DND-41 (cell line): ENCODE results near the gene UTRN.

ENCODE experiments used
- ATAC-seq: fragments of 200-7000 bp; cut with Tn5 transposase; 3 replicates; pipeline ENCODE4 v1.9.1; 2021; ENCODE audit warnings: low read depth; ENCODE audit not compliant: insufficient read depth
- DNase-seq: peaks from one replicate; pipeline ENCODE4 v3.0.0-alpha.2; 2020
- H2AFZ ChIP-seq: 2 replicates; pipeline ENCODE4 v1.6.0; 2012; ENCODE audit warnings: low read depth, low read length
- H3K27ac ChIP-seq: 2 replicates; pipeline ENCODE4 v1.5.1; 2012; ENCODE audit warnings: low read length, inconsistent platforms
- H3K27me3 ChIP-seq: fragments of 200-600 bp; sonication (generic); 2 replicates; pipeline ENCODE4 v1.6.0; 2012; ENCODE audit warnings: low read length, mild to moderate bottlenecking, inconsistent platforms; ENCODE audit not compliant: insufficient read depth, poor library complexity
- H3K36me3 ChIP-seq: 2 replicates; pipeline ENCODE4 v1.5.1; 2012; ENCODE audit warnings: low read length, inconsistent platforms; ENCODE audit not compliant: insufficient read depth
- H3K4me1 ChIP-seq: 2 replicates; pipeline ENCODE4 v1.5.1; 2012; ENCODE audit warnings: mild to moderate bottlenecking, low read length; ENCODE audit not compliant: insufficient read depth
- H3K4me2 ChIP-seq: 2 replicates; pipeline ENCODE4 v1.6.0; 2012; ENCODE audit warnings: mild to moderate bottlenecking, moderate library complexity, low read length, inconsistent platforms; ENCODE audit not compliant: insufficient read depth
- H3K4me3 ChIP-seq, 2 experiments: fragments of 200-600 bp in 1 of 2; shearing (Covaris generic) in 1 of 2; 2 replicates each; pipeline ENCODE4 v1.5.1; 2012 to 2016; ENCODE audit warnings: inconsistent platforms in 2 of 2, low read length in 2 of 2, mild to moderate bottlenecking in 2 of 2, low read depth in 1 of 2, moderate library complexity in 1 of 2
- H3K79me2 ChIP-seq: 2 replicates; pipeline ENCODE4 v1.6.0; 2012; ENCODE audit warnings: low read length, inconsistent platforms; ENCODE audit not compliant: insufficient read depth
- H3K9ac ChIP-seq: 2 replicates; pipeline ENCODE4 v1.6.0; 2012; ENCODE audit warnings: low read depth, mild to moderate bottlenecking, inconsistent platforms, low read length, moderate library complexity
- H3K9me3 ChIP-seq: 2 replicates; pipeline ENCODE4 v1.5.1; 2012; ENCODE audit warnings: low read length, moderate library complexity, mild to moderate bottlenecking, inconsistent platforms; ENCODE audit not compliant: insufficient read depth, severe bottlenecking
- H4K20me1 ChIP-seq: 2 replicates; pipeline ENCODE4 v1.6.0; 2012; ENCODE audit warnings: low read length; ENCODE audit not compliant: insufficient read depth
- EZH2 ChIP-seq: IDR thresholded peaks from 3 replicates; pipeline ENCODE4 v1.6.1; 2012; ENCODE audit warnings: borderline replicate concordance, low read depth, mild to moderate bottlenecking, moderate library complexity, low read length, inconsistent platforms; ENCODE audit not compliant: severe bottlenecking
- TF ChIP-seq, protein P1 (sequence below): IDR thresholded peaks from 2 replicates; pipeline ENCODE4 v1.5.1; 2012; ENCODE audit warnings: borderline replicate concordance, low read length, moderate library complexity, mild to moderate bottlenecking; ENCODE audit not compliant: poor library complexity, severe bottlenecking; ENCODE audit errors: extremely low read depth

Gene UTRN

GRCh38 chr6:144248003-144248402, 37.1 kb upstream of the UTRN start:
- Histone ChIP-seq H3K27me3 (no peaks in the 10 kb centered on the region), H3K4me1 (no peaks in the 10 kb centered on the region), H3K27ac (no peak overlapping the region), H3K4me2 (no peak overlapping the region), H2AFZ (no peak overlapping the region), H3K79me2 (no peaks in the 10 kb centered on the region), H3K9me3 (no peaks in the 10 kb centered on the region), H4K20me1 (no peaks in the 10 kb centered on the region), H3K36me3 (no peaks in the 10 kb centered on the region), H3K9ac (no peak overlapping the region), H3K4me3 (no peak overlapping the region)
- TF ChIP-seq EZH2, result no peak
- TF ChIP-seq, protein P1, sequence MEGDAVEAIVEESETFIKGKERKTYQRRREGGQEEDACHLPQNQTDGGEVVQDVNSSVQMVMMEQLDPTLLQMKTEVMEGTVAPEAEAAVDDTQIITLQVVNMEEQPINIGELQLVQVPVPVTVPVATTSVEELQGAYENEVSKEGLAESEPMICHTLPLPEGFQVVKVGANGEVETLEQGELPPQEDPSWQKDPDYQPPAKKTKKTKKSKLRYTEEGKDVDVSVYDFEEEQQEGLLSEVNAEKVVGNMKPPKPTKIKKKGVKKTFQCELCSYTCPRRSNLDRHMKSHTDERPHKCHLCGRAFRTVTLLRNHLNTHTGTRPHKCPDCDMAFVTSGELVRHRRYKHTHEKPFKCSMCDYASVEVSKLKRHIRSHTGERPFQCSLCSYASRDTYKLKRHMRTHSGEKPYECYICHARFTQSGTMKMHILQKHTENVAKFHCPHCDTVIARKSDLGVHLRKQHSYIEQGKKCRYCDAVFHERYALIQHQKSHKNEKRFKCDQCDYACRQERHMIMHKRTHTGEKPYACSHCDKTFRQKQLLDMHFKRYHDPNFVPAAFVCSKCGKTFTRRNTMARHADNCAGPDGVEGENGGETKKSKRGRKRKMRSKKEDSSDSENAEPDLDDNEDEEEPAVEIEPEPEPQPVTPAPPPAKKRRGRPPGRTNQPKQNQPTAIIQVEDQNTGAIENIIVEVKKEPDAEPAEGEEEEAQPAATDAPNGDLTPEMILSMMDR, result no peak
- DNase-seq (no peak), ATAC-seq (no peak)

GRCh38 chr6:144248476-144249301, 36.4 kb upstream of the UTRN start:
- Histone ChIP-seq H3K27ac (no peak overlapping the region), H3K79me2 (no peaks in the 10 kb centered on the region), H3K4me1 (no peaks in the 10 kb centered on the region), H3K9ac (no peak overlapping the region), H3K4me2 (no peak overlapping the region), H3K27me3 (no peaks in the 10 kb centered on the region), H3K4me3 (no peak overlapping the region), H3K36me3 (no peaks in the 10 kb centered on the region), H2AFZ (no peak overlapping the region), H4K20me1 (no peaks in the 10 kb centered on the region), H3K9me3 (no peaks in the 10 kb centered on the region)
- DNase-seq (no peak), ATAC-seq (no peak)
- TF ChIP-seq EZH2, result no peak
- TF ChIP-seq, protein P1, result no peak

- no peak overlapping the region for H3K4me3 ChIP-seq
- H3K27ac ChIP-seq, result no peak overlapping the region
- H3K79me2 ChIP-seq, result no peaks in the 10 kb centered on the region
- no peaks in the 10 kb centered on the region for H3K36me3 ChIP-seq
- TF ChIP-seq EZH2, result no peak
- TF ChIP-seq, protein P1, result no peak
- H3K4me2 ChIP-seq, result no peak overlapping the region
- no peaks in the 10 kb centered on the region for H3K27me3 ChIP-seq
- H3K4me1 ChIP-seq, result no peaks in the 10 kb centered on the region
- H4K20me1 ChIP-seq, result no peaks in the 10 kb centered on the region
- no peak overlapping the region for H2AFZ ChIP-seq
- ATAC-seq (no peak), DNase-seq (no peak)
- H3K9me3 ChIP-seq, result no peaks in the 10 kb centered on the region
- H3K9ac ChIP-seq, result no peak overlapping the region
Measured at GRCh38 chr6:144250276-144250675, 34.9 kb upstream of the UTRN start.

DNA sequence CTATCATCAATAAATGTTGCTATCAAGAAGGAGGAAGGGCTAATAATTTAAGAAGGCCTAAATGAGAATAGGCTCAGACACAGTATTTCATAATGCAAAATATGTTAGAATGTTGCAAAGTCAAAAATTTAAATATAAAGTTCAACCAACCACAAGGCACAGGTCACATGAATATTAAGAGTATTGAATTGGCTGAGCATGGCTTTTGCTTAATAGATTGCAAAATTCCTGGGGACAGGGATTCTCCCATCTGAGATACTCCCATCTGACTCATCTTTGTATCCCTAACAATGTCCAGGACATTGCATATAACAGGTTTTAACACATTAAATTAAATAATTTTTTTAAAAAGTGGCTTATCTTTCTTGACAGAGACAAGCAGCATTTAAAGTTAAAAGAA, 32.9 kb upstream of the UTRN start:
- TF ChIP-seq EZH2, result no peak
- TF ChIP-seq, protein P1, result no peak
- H3K27ac ChIP-seq, result no peak overlapping the region
- no peak for ATAC-seq
- no peaks in the 10 kb centered on the region for H3K4me1 ChIP-seq
- no peak overlapping the region for H3K4me3 ChIP-seq
- no peaks in the 10 kb centered on the region for H3K36me3 ChIP-seq
- H3K9ac ChIP-seq, result no peak overlapping the region
- H3K4me2 ChIP-seq, result no peak overlapping the region
- H3K9me3 ChIP-seq, result no peaks in the 10 kb centered on the region
- no peaks in the 10 kb centered on the region for H4K20me1 ChIP-seq
- no peaks in the 10 kb centered on the region for H3K27me3 ChIP-seq
- no peak for DNase-seq
- no peaks in the 10 kb centered on the region for H3K79me2 ChIP-seq
- no peak overlapping the region for H2AFZ ChIP-seq
